HT-29 (cell line): ENCODE measurements around the gene KCTD12. TPM values are rescaled to one million over a fixed set of nuclear protein-coding genes. Genes with fewer than 3 reads are reported as not detected.
"Not testable (repeated sequence)": the region's sequence is repeated elsewhere in the genome, so short reads cannot be mapped to it uniquely, and the experiment has no call there.

Experiments used
- DNase-seq: peaks from one replicate; pipeline ENCODE4 v3.0.0-alpha.2; 2015; ENCODE audit warnings: low spot score
- total RNA-seq: library from RNA; depleted of rRNA; stranded (reverse); fragments of >200 nt; shearing (Covaris generic); gene quantifications from 2 replicates; pipeline ENCODE4 v1.2.3, GENCODE V29; 2014; rRNA removed

KCTD12 gene
- 6.4 and 7.4 TPM in 2 replicates for total RNA-seq

GRCh38 chr13:76886292-76887075 lies at the start of gene KCTD12:
KCTD12 (minus strand) TSS chr13:76886405; CDS start chr13:76886148, 257 bp downstream.
- peak; percentile 67 for DNase-seq

DNA sequence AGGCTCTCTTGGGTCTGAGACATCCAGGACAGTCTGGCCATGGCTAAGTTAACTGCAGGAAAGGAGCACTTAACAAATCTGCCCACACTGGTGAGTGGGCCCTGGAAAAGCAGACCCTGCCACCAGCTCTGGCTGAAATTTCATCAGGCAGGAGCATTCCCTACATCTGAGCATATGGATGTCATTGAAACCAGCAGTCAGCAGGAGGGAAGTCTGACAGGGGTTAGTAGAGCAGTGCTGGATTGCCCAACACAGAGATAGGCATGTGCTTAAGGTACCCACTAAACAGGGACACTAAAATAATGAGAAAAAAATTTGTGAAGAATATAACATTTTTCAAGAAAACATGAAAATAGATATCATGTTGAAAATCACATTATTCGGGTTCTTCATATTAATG lies 48.5 kb upstream of the KCTD12 start:
- DNase-seq: no peak

GRCh38 chr13:76932076-76932475 lies 45.9 kb upstream of the KCTD12 start:
- no peak for DNase-seq

DNA sequence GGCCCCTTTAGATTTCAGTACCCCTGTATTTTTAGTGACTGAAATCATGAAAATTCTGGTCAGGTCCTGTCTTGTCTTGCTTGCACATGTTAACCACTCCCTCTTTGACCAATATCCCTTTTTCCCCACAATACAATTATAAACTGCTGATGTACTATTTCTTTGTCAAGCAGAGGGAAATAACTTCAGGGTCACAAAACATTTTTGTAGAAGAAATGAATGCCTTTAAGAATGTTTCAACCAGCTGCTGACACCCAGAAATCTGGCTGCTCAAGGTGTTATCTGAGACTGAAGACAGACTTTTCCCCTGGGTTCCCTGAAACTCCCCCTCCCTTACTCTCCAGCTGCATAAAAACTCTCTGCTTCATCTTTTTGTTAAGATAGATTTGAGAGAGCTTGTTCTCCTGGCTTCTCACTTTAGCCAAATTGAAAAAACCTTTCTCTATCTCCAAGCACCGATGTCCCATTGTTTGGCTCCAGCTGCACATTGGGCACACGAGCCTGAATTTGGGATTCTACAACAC lies 43.7 kb upstream of the KCTD12 start:
- no peak for DNase-seq

DNA sequence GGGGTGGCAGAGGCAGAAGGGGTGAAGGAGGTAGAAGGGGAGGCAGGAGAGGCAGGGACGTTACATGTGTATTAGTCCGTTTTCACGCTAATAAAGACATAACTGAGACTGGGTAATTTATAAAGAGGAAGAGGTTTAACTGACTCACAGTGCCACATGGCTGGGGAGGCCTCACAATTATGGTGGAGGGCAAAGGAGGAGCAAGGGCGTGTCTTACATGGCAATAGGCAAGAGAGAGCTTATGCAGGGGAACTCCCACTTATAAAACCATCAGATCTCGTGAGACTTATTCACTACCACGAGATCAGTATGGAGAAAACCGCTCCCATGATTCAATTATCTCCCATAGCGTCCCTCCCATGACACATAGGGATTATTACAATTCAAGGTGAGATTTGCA lies 43.1 kb upstream of the KCTD12 start:
- DNase-seq: no peak

GRCh38 chr13:76928456-76928855 lies 42.3 kb upstream of the KCTD12 start:
- DNase-seq: no peak

DNA sequence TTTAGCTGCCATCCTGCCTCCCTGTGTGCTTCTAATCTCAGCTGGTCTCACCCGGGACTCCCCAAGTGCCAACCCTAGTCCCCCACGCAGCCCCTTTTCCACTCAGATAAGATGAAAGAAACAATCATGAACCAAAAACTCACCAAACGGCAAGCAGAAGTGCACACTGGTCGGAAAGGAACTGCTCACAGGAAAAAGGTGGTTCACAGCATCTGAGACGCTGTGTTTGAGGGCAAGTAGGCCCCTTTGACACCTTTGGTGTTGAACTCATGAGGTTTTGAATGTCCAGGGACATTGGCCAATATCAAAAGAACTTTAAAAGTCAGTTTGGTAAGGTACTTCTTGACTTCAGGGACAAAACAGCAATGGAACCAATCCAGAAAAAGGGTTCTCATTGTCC lies 41.8 kb upstream of the KCTD12 start:
- no peak for DNase-seq

DNA sequence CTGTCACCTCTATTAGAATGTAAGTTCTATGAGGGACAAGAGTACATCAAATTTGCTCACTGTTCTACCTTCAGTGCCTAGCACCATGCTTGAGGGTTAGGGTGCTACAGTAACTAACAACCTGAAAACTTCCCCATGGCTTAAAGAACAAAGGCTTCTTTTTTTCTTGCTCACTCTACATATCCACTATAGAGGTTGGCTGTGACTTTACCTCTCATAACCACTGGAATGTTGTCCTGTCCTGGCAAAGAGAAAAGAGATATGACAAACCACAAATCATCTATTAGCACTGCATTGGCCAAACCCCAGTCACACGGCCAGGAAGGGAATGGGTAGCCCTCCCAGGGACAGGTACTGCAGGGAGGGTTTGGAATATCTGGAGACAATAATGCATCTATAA lies 38.9 kb upstream of the KCTD12 start:
- DNase-seq: no peak

DNA sequence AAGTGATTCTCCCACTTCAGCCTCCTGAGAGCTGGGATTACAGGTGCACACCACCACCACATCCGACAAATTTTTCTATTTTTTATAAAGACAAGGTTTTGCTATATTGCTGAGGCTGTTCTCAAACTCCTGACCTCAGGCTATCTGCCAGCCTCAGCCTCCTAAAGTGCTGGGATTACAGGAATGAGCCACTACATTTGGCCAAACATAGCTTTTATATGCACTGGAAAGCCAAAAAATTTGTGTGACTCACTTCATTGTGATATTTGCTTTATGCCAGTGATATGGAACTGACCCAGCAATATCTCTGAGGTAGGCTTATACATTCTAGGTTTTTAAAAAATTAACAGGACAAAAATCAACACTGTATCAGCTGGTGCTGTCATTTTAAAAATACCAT lies 35.3 kb upstream of the KCTD12 start:
- no peak for DNase-seq

DNA sequence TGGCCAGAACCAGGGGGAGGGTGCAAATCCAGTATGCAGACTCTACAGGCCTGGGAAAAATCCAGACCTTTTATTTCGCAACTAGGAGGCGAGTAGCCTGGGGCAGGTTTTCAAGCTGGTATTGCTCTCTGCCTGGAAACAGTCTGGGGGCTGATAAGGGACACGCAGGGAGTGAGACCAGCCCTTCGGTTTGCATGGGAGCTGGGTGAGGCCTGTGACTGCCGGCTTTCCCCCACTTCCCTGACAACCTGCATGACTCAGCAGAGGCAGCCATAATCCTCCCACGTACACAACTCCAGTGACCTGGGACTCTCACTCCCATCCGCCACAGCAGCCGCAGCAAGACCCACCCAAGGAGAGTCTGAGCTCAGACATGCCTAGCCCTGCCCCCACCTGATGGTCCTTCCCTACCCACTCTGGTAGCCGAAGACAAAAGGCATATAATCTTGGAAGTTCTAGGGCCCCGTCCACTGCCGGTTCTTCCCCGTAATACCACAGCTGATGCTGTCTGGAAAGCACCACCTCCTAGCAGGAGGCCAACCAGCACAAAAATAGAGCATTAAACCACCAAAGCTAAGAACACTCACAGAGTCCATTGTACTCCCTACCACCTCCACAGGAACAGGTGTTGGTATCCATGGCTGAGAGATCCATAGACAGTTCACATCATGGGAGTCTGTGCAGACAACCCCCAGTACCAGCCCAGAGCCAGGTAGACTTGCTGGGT lies 31.7 kb upstream of the KCTD12 start:
- not testable (repeated sequence) for DNase-seq

DNA sequence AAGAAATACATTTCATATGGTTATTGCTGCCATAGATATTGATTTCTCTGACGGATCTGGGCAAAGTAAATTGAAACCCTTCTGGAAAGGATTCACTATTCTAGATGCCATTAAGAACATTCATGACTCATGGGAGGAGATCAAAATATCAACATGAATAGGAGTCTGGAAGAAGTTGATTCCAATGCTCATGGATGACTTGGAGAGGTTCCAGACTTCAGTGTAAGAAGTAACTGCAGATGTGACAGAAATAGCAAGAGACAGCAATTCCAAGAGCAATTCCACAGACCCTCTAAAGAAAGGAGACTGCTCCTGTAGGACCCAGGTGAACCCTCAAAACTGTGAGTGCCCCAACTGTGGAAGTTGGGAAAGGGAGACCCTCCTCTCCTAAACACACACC lies 30.9 kb upstream of the KCTD12 start:
- no peak for DNase-seq

- no peak for DNase-seq
Measured at GRCh38 chr13:76913898-76914297, 27.7 kb upstream of the KCTD12 start.

GRCh38 chr13:76912476-76912875 lies 26.3 kb upstream of the KCTD12 start:
- no peak for DNase-seq

- DNase-seq: no peak
Measured at GRCh38 chr13:76904507-76904906, 18.3 kb upstream of the KCTD12 start.

GRCh38 chr13:76903544-76904162 lies 17.4 kb upstream of the KCTD12 start:
- peak; percentile 89 for DNase-seq

DNA sequence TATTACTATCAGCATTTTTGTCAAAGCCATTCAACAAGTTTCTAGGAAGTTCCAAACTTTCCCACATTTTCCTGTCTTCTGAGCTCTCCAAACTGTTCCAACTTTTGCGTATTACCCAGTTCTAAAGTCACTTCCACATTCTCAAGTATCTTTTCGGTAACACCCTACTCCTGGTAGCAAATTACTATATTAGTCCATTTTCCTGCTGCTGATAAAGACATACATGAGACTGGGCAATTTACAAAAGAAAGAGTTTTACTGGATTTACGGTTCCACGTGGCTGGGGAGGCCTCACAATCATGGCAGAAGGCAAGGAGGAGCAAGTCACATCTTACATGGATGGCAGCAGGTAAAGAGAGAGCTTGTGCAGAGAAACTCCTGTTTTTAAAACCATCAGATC lies 12.9 kb upstream of the KCTD12 start:
- not testable (repeated sequence) for DNase-seq

- not testable (repeated sequence) for DNase-seq
Measured at GRCh38 chr13:76897171-76897570, 11.0 kb upstream of the KCTD12 start.

DNA sequence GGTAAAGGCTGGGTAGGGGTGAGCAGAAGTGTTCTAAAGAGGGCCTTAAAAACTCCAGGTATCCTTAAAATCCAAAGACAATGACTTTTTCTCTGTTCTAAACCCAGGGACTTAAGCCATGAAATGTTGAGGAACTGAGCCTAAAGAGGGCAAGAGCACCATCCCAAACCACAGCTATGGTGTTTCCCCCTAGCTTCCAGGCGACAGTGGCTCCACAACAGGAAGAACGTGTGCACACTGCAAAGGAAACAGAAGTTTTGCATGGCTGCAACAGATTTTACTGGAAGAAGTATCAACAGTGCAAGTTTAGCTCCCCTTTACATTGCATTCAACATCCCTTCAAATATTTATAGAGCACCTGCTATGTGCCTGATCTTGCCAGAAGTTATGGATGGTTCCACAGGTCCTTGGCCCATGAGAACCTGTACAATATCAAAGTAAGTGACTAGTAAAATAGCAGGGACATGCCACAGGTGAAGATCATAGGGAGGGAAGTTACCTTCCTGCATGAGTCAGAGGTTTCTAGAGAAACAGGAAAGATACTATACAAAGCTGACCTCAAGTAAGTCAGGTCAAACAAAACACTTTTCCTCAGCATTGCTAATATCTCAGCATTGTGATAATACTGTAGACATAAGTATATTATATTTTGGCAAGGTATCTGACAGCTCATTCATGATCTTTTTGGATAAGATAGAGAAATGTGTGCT lies 8.4 kb upstream of the KCTD12 start:
- peak; percentile 23 for DNase-seq

GRCh38 chr13:76892488-76892887 lies 6.3 kb upstream of the KCTD12 start:
- no peak for DNase-seq

DNA sequence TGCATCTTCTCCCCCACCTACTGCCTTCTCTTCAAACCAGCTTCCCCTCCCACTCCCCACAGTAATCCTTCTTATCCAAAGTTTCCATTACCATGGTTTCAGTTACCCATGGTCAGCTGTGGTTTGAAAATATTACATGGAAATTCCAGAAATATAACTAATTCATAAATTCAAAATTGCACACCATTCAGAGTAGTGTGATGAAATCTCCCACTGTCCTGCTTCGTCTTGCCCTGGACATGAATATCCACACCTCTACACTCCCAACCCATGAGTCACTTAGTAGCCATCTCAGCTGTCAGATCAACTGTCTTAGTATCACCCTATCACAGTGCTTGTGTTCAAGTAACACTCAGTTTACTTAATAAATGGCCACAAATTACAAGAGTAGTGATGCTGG lies 3.8 kb upstream of the KCTD12 start:
- no peak for DNase-seq

DNA sequence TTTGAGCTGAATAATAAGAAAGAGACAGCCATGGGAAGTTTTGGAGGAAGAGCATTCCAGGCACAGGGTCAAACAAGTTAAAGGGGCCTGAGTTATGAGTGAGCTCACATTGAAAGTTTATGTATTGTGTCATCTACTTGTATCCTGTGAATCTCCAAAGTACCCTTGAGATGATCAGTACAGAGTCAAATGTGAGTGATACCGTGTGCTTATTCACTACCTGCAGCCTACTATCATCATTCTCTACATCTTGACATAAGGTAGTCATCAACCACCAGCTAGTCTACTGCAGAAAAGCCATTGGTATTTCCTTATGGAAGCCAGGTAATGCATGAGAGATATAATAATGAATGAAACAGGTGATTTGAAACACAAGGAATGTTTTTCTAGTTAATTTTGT lies 3.0 kb upstream of the KCTD12 start:
- DNase-seq: no peak

GRCh38 chr13:76888421-76888820 lies 2.2 kb upstream of the KCTD12 start:
- no peak for DNase-seq
